Neuronal stem cell (in vitro differentiated cells): ENCODE measurements around the gene GAPDHS.

Source experiments
- DNase-seq: peaks from one replicate; pipeline ENCODE4 v3.0.0-alpha.2; 2013; ENCODE audit warnings: low spot score
- H2AFZ ChIP-seq: one replicate; pipeline ENCODE4 v1.6.1; 2013; ENCODE audit warnings: mild to moderate bottlenecking, low read length, inconsistent platforms
- H2AK5ac ChIP-seq: 2 replicates; pipeline ENCODE4 v1.6.1; 2013; ENCODE audit warnings: low read depth, mild to moderate bottlenecking, inconsistent platforms, low read length, moderate library complexity, mixed read lengths
- H2BK120ac ChIP-seq: 2 replicates; pipeline ENCODE4 v1.6.1; 2013; ENCODE audit warnings: low read depth, mild to moderate bottlenecking, inconsistent platforms, low read length, moderate library complexity, mixed read lengths
- H2BK12ac ChIP-seq: one replicate; pipeline ENCODE4 v1.6.1; 2013; ENCODE audit warnings: low read length, inconsistent platforms
- H2BK15ac ChIP-seq: 2 replicates; pipeline ENCODE4 v1.6.1; 2013; ENCODE audit warnings: mild to moderate bottlenecking, low read length, inconsistent platforms, mixed read lengths
- H2BK5ac ChIP-seq: one replicate; pipeline ENCODE4 v1.6.1; 2013; ENCODE audit warnings: inconsistent platforms, mild to moderate bottlenecking, low read length, moderate library complexity
- H3K14ac ChIP-seq: one replicate; pipeline ENCODE4 v1.6.1; 2013; ENCODE audit warnings: low read length, inconsistent platforms
- H3K18ac ChIP-seq: 2 replicates; pipeline ENCODE4 v1.6.1; 2013; ENCODE audit warnings: low read length, inconsistent platforms
- H3K23ac ChIP-seq: 2 replicates; pipeline ENCODE4 v1.6.1; 2013; ENCODE audit warnings: low read depth, mild to moderate bottlenecking, mixed read lengths, low read length, inconsistent platforms; ENCODE audit not compliant: poor library complexity
- H3K27ac ChIP-seq: replicated peaks from 3 replicates; pipeline ENCODE4 v1.5.1; 2013; ENCODE audit warnings: low read length, inconsistent platforms
- H3K27me3 ChIP-seq, 3 experiments: 2 replicates each; pipeline ENCODE4 v1.6.1; 2013; ENCODE audit warnings: low read length in 3 of 3, mild to moderate bottlenecking in 2 of 3, inconsistent platforms in 1 of 3, low read depth in 1 of 3, mixed read lengths in 1 of 3, moderate library complexity in 1 of 3; ENCODE audit not compliant: control insufficient read depth in 3 of 3, insufficient read depth in 3 of 3
- H3K36me3 ChIP-seq, 2 donors: replicated peaks in 1 of 2; 2 replicates each; pipeline ENCODE4 v1.6.1; 2013; ENCODE audit warnings: low read length in 2 of 2; ENCODE audit not compliant: control insufficient read depth in 2 of 2, insufficient read depth in 2 of 2
- H3K4ac ChIP-seq: 2 replicates; pipeline ENCODE4 v1.6.1; 2013; ENCODE audit warnings: inconsistent platforms, mild to moderate bottlenecking, low read length, moderate library complexity
- H3K4me1 ChIP-seq, 2 donors: 1 replicate in 1 of 2; 2 replicates in 1 of 2; pipeline ENCODE4 v1.6.1; 2013; ENCODE audit warnings: low read length in 2 of 2, low read depth in 1 of 2; ENCODE audit not compliant: control insufficient read depth in 2 of 2, insufficient read depth in 1 of 2
- H3K4me2 ChIP-seq: one replicate; pipeline ENCODE4 v1.6.1; 2013; ENCODE audit warnings: mild to moderate bottlenecking, low read length, inconsistent platforms; ENCODE audit not compliant: insufficient read depth, poor library complexity, severe bottlenecking
- H3K4me3 ChIP-seq, 2 donors: 2 replicates each; pipeline ENCODE4 v1.5.1; 2013; ENCODE audit warnings: low read length in 2 of 2, mild to moderate bottlenecking in 2 of 2, inconsistent platforms in 1 of 2, moderate library complexity in 1 of 2
- H3K79me1 ChIP-seq: one replicate; pipeline ENCODE4 v1.6.1; 2013; ENCODE audit warnings: low read depth, mild to moderate bottlenecking, inconsistent platforms, low read length, moderate library complexity
- H3K9ac ChIP-seq: one replicate; pipeline ENCODE4 v1.6.1; 2013; ENCODE audit warnings: mild to moderate bottlenecking, low read depth, low read length, inconsistent platforms; ENCODE audit not compliant: poor library complexity
- H3K9me3 ChIP-seq, 2 donors: replicated peaks in 1 of 2; 2 replicates each; pipeline versions ENCODE3 to v1.6.1; 2013; ENCODE audit warnings: low read length in 2 of 2, mild to moderate bottlenecking in 2 of 2, inconsistent platforms in 1 of 2, low read depth in 1 of 2, mixed read lengths in 1 of 2, moderate library complexity in 1 of 2; ENCODE audit not compliant: control insufficient read depth in 2 of 2, insufficient read depth in 1 of 2
- H4K8ac ChIP-seq: one replicate; pipeline ENCODE4 v1.6.1; 2013; ENCODE audit warnings: low read depth, mild to moderate bottlenecking, inconsistent platforms, low read length, moderate library complexity
- H4K91ac ChIP-seq: one replicate; pipeline ENCODE4 v1.6.1; 2013; ENCODE audit warnings: low read length, low read depth, mild to moderate bottlenecking, inconsistent platforms; ENCODE audit not compliant: poor library complexity
- WGBS, 2 donors: extraction: QIAGEN DNeasy Blood & Tissue Kit; methylation state at CpG; one replicate each; pipeline ENCODE4 v1.1.7; 2013; ENCODE audit warnings: missing lambda C conversion rate in 2 of 2, mixed read lengths in 1 of 2; ENCODE audit not compliant: insufficient read length in 2 of 2, insufficient replicate concordance in 1 of 2; ENCODE audit errors: extremely low coverage in 2 of 2; 5-methylcytosine and 5-hydroxymethylcytosine counted together

GAPDHS gene

DNA sequence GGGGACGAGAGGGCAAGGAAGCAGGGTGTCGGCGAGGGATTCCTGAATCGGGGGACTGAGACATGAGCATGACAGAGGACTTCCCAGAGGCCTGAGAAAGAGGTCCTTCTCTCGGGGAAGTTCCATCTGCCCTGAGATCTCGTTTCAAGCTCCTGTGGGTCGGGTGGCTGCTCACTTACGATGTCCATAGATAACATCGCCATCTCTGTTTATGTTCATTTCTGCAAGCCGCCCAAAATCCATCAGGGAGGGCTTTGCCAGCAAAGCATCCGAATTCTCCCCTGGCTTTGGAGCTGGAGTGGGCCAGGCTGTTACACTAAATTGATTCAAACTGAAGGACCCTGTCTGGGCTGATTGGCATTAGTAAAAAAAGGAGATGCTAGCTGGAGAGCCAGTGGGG is 25.7 kb upstream of the GAPDHS start:
- DNase-seq, result no peak
- WGBS, 2 donors, result no CpG with 5 or more reads among the region's 11 CpGs
- H3K27me3 ChIP-seq, result peaks cover 0 to 86% (median 0%) of the 10 kb centered on the region in 3 experiments

DNA sequence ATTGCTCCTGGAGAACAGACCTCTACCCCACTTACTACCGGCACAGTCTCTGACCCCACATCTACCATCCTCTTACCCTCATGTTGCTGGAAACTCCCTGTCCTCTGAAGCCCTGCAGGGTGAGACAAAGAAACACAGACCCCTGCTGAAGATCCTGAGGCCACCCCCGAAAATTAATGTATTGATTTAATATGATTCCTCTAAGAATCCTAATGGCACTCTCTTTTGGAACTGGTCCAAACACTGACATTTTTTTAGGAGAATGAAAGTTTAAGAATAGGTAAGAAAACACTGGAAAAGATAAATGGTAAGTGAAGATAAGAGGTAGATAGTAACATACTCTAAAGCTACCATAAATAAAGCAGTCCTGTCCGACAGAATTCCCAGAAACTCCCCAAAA is 25.1 kb upstream of the GAPDHS start:
- no peak overlapping the region for H2BK120ac ChIP-seq
- H3K23ac ChIP-seq, result no peak overlapping the region
- H2BK15ac ChIP-seq, result no peak overlapping the region
- no peak overlapping the region for H2BK12ac ChIP-seq
- H3K4me3 ChIP-seq, result no peak overlapping the region
- H3K18ac ChIP-seq, result no peak overlapping the region
- H3K4me1 ChIP-seq, result peaks cover 2 to 3% of the 10 kb centered on the region in 2 donors
- no peak overlapping the region for H2AK5ac ChIP-seq
- H3K4me2 ChIP-seq, result no peak overlapping the region
- no peaks in the 10 kb centered on the region for H3K79me1 ChIP-seq
- WGBS, 2 donors, result no CpG with 5 or more reads among the region's 3 CpGs
- H4K8ac ChIP-seq, result no peak overlapping the region
- no peak overlapping the region for H3K4ac ChIP-seq
- no peak for DNase-seq
- H3K9me3 ChIP-seq, result no peaks in the 10 kb centered on the region
- H3K27ac ChIP-seq, result no peak overlapping the region
- no peak overlapping the region for H3K14ac ChIP-seq
- H2BK5ac ChIP-seq, result no peak overlapping the region
- no peak overlapping the region for H4K91ac ChIP-seq
- H2AFZ ChIP-seq, result no peak overlapping the region
- peaks cover 0 to 5% of the 10 kb centered on the region in 2 donors for H3K36me3 ChIP-seq
- no peak overlapping the region for H3K9ac ChIP-seq
- peaks cover 0 to 86% (median 0%) of the 10 kb centered on the region in 3 experiments for H3K27me3 ChIP-seq

More for the DNA sequence above, 25.7 kb upstream of the GAPDHS start:
- Histone ChIP-seq H3K36me3 (peaks cover 0 to 5% of the 10 kb centered on the region in 2 donors), H2BK15ac (no peak overlapping the region), H3K79me1 (no peaks in the 10 kb centered on the region), H3K4ac (no peak overlapping the region), H2AK5ac (no peak overlapping the region), H3K9me3 (no peaks in the 10 kb centered on the region), H3K9ac (no peak overlapping the region), H3K14ac (no peak overlapping the region), H4K91ac (no peak overlapping the region), H3K27ac (no peak overlapping the region), H3K4me3 (no peak overlapping the region), H2BK12ac (no peak overlapping the region), H3K23ac (no peak overlapping the region), H2AFZ (no peak overlapping the region), H3K4me2 (no peak overlapping the region), H4K8ac (no peak overlapping the region), H2BK5ac (no peak overlapping the region), H3K4me1 (peaks cover 2 to 3% of the 10 kb centered on the region in 2 donors), H3K18ac (no peak overlapping the region), H2BK120ac (no peak overlapping the region)

DNA sequence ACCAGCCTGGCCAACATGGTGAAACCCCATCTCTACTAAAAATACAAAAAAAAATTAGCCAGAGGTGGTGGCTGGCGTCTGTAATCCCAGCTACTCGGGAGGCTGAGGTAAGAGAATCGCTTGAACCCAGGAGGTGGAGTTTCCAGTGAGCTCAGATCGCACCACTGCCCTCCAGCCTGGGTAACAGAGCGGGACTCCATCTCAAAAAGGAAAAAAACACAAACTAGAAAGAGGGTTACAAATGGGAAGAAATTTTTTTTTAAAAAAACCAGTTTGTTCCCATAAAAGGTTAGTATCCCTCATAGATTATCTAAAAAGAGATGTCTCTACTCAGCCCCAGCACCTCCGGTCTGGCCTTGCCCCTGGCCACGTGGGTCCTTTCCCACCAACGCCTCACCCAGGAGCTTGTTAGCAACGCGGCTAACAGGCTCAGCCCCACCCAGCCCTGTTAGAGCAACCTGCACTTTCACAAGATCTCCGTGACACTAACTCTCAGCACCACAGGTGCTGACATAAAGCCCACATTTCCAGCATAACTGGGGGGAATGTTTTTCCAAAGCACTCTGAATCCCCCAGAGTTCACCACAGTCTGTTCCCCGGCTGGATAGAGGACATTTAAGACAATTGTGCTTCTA is 24.1 kb upstream of the GAPDHS start:
- Histone ChIP-seq H3K27ac (no peak overlapping the region), H2BK120ac (no peak overlapping the region), H3K36me3 (peaks cover 0 to 5% of the 10 kb centered on the region in 2 donors), H3K4ac (no peak overlapping the region), H3K79me1 (no peaks in the 10 kb centered on the region), H2BK5ac (no peak overlapping the region), H3K4me2 (peak overlapping the region; percentile 85), H2BK15ac (no peak overlapping the region), H3K9ac (no peak overlapping the region), H2AFZ (no peak overlapping the region), H3K4me3 (peak overlapping the region in 1 of 2 donors; percentile 81), H3K14ac (no peak overlapping the region), H3K23ac (no peak overlapping the region), H3K4me1 (peaks cover 3 to 9% of the 10 kb centered on the region in 2 donors), H4K91ac (no peak overlapping the region), H4K8ac (no peak overlapping the region), H3K18ac (no peak overlapping the region), H3K9me3 (no peaks in the 10 kb centered on the region), H2AK5ac (no peak overlapping the region), H2BK12ac (no peak overlapping the region), H3K27me3 (peaks cover 0 to 90% (median 3%) of the 10 kb centered on the region in 3 experiments)
- DNase-seq, result no peak
- WGBS, 2 donors, result no CpG with 5 or more reads among the region's 12 CpGs

DNA sequence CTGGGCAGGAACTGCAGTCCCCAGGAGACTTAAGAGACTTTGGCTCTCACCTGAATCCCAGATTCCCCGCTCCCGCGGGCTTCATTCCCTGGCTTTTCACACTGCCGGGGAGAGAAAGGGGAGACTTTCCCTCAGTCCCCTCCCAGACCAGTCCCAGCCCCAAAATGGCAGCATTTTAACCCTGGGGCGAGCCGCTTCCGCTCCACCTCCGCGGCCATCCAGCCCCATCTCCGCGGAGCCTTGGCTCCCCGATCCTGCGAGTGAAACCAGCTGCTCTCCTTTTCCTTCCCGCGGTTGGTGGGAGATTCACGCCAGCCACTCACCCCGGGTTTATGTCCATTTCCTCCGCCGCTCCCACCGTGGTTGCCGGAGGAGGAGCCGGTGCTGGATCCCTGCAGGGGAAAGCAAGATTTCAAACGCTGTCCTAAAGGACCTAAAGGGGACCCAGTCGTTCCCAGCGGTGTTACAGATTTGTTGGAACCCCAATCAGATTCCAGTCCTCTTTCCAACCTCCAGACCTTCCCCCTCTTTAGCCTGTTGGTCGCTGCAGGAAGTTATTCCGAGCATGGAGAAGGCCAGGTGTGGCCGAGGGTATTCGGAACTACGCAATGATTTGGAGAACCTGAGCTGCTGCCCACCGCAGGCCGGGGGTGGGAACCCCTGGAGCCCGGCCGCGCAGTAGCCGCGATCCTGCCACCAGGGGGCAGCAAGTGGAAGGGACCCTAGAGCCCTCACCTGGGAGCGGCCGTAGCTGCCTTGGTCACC is 23.2 kb upstream of the GAPDHS start:
- H2AFZ ChIP-seq, result peak overlapping the region; percentile 82
- no peak overlapping the region for H3K14ac ChIP-seq
- no peak overlapping the region for H2BK15ac ChIP-seq
- no CpG with 5 or more reads among the region's 39 CpGs for WGBS, 2 donors
- H2AK5ac ChIP-seq, result no peak overlapping the region
- DNase-seq, result peak; percentile 82
- H3K27ac ChIP-seq, result peak overlapping the region; percentile 63
- H3K4me2 ChIP-seq, result peak overlapping the region; percentile 85
- H3K4ac ChIP-seq, result no peak overlapping the region
- H3K36me3 ChIP-seq, result peaks cover 0 to 5% of the 10 kb centered on the region in 2 donors
- H3K79me1 ChIP-seq, result no peaks in the 10 kb centered on the region
- peak overlapping the region; percentile 12 for H3K23ac ChIP-seq
- H4K91ac ChIP-seq, result no peak overlapping the region
- H3K4me3 ChIP-seq, result peak overlapping the region in 1 of 2 donors; percentile 81
- H4K8ac ChIP-seq, result peak overlapping the region; percentile 52
- no peak overlapping the region for H2BK5ac ChIP-seq
- peaks cover 0 to 97% (median 3%) of the 10 kb centered on the region in 3 experiments for H3K27me3 ChIP-seq
- no peaks in the 10 kb centered on the region for H3K9me3 ChIP-seq
- H3K18ac ChIP-seq, result peak overlapping the region; percentile 38
- H3K4me1 ChIP-seq, result peaks cover 3 to 12% of the 10 kb centered on the region in 2 donors
- peak overlapping the region; percentile 22 for H3K9ac ChIP-seq
- H2BK120ac ChIP-seq, result no peak overlapping the region
- H2BK12ac ChIP-seq, result no peak overlapping the region
